Esophagus mucosa (tissue), 1 donor: ENCODE results near the gene MECR. TPM values are rescaled to one million over a fixed set of nuclear protein-coding genes. Genes with fewer than 3 reads are reported as not detected.
A peak's percentile ranks its signal among the peaks of the same experiment; 100 is the strongest.

Experiments used
- ATAC-seq: fragments of 200-7000 bp; cut with Tn5 transposase; one replicate; pipeline ENCODE4 v1.9.1; 2020
- total RNA-seq: library from RNA; stranded (reverse); gene quantifications from one replicate; pipeline ENCODE4 v1.2.4, GENCODE V29; 2023
- donor health status: DM: yes; HTN: yes; CAD: no.

MECR gene, protein sequence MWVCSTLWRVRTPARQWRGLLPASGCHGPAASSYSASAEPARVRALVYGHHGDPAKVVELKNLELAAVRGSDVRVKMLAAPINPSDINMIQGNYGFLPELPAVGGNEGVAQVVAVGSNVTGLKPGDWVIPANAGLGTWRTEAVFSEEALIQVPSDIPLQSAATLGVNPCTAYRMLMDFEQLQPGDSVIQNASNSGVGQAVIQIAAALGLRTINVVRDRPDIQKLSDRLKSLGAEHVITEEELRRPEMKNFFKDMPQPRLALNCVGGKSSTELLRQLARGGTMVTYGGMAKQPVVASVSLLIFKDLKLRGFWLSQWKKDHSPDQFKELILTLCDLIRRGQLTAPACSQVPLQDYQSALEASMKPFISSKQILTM
- total RNA-seq: 21.0 TPM

DNA sequence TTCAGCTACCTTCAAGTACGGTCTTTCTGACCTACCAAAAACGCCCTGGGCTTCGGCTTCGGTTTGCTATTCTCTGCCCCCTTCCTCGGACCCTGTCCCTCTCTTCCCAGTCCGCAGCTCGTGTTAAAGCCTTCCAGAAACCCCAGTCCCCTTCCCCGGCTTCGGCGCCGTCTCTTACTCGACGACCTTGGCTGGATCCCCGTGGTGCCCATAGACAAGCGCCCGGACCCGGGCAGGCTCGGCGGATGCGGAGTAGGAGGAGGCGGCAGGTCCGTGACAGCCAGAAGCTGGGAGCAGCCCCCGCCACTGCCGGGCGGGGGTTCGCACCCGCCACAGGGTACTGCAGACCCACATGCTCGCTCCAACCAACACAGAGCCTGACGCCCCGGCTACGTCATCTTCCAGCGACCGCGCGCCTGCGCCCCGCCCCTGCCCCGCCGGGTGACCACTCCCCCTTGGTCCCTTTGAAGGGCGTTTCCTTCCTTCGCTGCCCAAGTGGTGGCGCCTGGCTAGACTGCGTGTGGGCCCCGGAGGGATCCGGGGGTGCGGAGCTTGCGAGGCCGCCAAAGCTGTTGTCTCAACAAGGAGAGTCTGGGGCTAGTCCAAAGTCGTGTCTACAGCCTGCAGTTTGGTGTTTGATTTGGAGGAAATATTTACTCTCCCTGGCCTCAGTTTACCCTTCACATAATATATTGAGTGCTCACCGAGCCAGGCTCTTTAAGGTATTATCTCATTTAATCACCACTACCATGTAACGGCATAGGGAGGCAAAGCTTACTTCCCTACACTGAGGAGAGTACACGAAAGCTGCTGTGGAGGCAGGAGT is at the start of gene MECR:
MECR (minus strand) TSS at position 382 of the 826 bp plus-strand sequence; CDS start at position 354, 28 bp downstream.
- peak; percentile 95 for ATAC-seq

DNA sequence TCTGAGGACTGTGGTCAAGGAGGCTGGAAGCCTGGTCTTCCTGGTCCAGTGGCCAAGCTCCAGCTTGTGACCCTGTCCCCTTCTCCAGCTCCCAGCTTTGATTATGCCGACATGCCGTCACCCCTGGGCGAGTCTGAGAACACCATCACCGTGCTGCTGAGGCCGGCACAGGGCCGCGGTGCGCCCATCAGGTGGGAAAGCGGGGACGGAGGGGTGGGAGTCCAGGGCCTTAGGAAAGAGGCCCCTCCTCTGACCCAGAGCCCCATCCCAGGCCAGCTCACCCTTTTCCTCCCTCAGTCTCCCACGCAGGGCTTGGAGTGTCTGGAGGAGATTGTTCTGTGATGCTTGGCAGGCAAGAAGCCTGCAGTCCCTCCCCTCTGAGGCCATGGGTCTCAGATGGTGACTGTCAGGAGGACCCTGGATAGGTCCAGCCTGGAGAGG is 49.2 kb upstream of the MECR start:
- no peak for ATAC-seq

DNA sequence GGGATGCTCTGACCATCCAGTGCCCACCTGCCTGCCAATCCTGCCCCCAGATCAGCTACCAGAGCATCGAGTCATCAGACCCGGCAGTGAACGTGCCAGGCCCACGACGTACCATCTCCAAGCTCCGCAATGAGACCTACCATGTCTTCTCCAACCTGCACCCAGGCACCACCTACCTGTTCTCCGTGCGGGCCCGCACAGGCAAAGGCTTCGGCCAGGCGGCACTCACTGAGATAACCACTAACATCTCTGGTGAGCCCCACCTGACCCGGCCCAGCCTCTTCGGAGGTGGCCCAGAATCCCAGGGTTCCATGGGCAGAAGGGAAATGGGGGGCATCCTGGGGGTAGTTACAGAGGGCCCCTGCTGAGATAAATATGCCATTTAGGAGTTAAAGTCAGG is 48.7 kb upstream of the MECR start:
- ATAC-seq: no peak

DNA sequence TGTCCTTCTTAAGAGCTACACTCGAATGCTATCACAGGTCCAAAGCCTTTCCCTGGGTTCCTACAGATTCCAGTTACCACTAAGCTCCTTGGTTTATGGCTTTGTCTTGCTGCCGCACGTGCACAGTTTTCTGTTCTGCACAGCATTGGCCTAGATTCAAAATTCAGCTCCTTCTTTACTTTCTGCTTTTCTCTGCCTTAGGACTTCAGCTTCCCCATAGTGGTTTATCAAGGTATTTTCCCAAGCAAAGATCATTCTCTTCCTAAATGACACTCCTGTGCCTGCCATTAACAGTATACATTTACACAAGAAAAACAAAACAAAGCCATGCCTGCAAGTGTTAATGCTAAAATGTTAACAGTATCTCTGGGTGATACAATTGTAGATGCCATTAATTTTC is 47.4 kb upstream of the MECR start:
- ATAC-seq: no peak

DNA sequence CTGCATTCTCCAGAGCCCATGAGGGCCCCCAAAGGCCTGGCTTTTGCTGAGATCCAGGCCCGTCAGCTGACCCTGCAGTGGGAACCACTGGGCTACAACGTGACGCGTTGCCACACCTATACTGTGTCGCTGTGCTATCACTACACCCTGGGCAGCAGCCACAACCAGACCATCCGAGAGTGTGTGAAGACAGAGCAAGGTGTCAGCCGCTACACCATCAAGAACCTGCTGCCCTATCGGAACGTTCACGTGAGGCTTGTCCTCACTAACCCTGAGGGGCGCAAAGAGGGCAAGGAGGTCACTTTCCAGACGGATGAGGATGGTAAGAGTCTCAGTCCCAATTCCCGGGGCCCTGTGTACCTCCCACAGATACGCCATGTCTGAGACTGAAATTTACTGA is 44.7 kb upstream of the MECR start:
- no peak for ATAC-seq

DNA sequence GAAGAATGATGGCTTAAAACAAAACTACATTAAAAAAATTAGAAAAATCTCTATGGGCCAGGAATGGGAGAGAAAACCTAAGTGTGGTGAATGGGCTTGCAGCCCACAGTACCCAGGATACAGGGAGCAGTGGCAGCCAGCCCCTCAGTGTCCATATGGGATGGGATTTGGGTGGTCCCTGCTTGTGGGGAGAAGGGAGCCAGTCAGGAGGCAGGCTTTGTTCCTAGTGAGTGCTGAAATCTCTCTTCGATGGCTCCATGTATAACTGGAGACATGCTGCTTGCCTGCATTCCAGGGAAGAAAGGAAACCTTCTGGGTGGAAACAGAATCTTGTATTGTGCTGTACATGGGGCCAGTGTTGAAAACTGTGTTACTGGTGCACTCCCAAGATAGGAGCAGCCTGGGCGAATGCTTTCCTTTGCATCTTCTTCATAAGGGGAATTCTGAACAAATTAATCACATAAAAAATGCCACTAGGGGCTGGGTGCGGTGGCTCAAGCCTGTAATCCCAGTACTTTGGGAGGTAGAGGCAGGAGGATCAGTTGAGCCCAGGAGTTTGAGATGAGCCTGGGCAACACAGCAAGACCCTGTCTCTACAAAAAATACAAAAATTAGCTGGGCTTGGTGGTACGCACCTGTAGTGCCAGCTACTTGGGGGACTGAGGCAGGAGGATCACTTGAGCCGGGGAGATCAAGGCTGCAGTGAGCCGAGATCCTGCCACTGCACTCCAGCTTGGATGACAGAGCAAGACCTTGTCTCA is 41.6 kb upstream of the MECR start:
- no peak for ATAC-seq

DNA sequence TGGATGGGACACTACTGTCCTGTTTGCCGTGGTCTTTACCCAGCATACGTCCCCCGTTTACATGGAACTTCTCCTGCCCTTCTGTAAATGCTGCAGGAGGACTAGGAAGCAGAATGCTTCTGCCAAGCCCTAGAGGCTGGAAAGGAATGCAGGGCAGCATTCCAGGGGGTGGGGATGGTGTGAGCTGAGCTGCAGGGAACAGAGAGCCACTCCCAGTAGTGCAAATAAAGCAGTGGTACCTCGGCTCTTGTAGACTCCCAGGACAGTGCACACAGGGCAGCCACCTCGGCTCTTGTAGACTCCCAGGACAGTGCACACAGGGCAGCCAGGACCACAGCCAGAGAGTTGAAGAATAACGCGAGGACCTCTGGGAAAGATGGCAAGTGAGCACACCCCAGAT is 41.0 kb upstream of the MECR start:
- ATAC-seq: peak; percentile 84

DNA sequence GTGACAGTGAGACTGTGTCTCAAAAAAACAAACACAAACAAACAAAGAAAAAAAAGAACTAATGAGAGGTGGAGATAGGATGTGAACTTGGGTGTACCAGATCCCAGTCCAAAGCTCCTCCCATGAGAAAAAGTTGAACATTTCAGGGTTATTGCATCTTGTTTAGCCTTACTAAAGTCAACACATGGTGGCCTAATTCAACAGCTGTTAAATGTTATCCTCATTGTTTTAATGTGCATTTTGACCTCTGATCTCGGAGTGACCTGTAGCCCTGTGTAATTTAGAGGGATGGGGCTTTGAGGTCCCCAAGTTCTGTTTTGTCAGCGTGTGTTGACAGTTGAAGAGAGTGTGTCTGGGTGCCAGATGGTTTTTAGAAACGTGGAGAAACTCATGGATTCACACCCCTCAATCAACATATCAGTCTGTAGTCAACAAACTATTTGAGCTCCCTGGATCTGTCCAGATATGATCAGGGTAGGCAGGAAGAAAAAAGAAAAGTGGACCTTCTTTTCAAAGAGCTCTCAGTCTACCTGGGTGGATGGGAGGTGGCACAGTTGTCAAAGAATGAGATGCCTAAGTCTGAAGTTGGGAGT is 40.3 kb upstream of the MECR start:
- ATAC-seq: no peak

DNA sequence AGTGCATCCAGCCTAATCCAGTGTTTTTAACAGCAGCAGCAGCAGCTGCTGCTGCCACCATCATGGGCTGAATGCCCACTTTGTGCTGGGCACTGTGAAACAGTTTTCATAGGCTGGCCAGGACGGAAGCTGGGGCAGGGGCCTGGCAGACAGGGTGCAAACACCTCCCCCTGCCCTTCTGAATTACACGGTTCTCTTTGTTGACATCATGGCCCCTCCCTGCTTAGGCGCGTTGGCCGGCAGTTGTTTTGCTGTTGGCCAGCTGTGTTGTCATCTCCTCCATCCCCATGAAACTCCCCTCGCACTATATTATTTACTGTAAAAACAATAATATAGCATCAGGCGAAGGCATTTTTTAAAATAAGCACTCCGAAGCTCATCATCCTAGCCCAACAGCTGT is 38.6 kb upstream of the MECR start:
- no peak for ATAC-seq

DNA sequence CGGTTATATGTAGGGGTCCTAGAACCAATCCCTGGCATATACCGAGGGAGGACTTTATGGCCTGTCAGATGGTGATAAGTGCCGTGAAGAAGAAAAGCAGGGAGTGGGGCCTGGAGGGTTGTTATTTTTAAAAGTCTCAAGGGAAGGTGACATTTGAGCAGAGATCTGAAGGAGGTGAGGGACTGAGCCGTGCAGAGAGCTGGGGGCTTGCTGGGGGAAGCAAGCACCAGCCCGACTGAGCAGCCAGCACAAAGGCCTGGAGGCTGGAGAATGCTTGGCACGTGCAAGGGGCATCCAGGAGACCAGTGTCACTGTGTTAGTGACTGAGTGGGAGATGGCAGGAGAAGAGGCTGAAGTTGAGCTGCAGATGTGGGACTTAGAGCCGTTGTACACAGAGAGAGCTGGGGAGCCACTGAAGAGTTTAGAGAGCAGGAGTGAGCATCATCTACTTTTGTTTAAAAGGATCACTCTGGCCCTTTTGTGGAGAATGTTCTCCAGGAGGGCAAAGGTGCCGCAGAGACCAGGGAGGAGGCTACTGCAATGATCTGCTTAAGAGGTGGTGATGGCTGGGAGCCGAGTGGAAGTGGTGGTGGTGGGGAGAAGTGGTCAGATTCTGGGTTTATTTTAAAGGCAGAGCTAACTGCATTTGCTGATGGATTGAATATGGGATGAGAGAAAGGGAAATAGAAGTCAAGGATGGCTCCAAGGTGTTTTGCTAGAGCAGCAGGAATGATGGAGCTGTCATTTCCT is 36.8 kb upstream of the MECR start:
- no peak for ATAC-seq

DNA sequence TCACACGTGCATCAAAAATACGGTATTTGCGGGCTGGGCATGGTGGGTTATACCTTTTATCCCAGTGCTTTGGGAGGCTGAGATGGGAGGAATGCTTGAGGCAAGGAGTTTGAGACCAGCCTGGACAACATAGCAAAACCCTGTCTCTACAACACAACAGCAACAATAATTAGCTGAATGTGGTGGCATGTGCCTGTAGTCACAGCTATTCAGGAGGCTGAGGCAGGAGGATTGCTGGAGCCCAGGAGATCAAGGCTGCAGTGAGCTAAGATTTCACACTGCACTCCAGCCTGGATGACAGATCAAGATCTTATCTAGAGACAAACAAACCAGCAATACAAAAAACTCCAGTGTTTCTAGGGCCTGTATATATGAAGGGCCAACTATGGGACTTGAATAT is 36.2 kb upstream of the MECR start:
- no peak for ATAC-seq

DNA sequence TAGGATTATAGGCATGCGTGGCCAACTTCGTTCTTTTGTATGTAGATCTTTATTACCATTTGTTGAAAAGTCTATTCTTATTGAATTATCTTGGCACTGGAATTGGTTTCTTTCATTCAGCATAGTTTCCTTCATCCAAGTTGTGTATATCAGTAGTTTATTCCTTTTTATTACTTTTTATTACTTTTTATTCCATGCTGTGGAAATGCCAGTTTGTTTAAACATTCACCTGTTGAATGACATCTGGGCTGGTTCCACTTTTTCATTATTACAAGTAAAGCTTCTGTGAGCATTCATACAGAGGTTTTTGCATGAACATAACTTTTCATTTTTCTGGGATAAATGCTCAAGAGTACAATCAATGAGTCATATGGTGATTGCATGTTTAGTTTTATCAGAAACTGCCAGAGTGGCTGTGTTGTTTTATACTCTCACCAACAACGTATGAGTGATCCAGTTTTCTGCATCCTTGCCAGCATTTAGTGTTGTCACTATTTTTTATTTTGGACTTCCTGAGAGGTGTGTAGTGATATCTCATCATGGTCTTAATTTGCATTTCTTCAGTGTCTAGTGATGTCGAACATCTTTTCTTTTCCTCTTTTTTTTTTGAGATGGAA is 34.1 kb upstream of the MECR start:
- ATAC-seq: no peak

DNA sequence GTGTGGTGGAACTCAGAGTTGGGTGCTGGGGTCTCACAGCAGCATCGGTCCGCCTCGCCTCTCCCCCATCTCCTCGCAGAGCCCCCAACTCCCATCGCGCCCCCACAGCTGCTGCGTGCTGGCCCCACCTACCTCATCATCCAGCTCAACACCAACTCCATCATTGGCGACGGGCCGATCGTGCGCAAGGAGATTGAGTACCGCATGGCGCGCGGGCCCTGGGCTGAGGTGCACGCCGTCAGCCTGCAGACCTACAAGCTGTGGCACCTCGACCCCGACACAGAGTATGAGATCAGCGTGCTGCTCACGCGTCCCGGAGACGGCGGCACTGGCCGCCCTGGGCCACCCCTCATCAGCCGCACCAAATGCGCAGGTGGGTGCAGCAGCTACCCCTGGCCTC is 29.8 kb upstream of the MECR start:
- ATAC-seq: no peak

DNA sequence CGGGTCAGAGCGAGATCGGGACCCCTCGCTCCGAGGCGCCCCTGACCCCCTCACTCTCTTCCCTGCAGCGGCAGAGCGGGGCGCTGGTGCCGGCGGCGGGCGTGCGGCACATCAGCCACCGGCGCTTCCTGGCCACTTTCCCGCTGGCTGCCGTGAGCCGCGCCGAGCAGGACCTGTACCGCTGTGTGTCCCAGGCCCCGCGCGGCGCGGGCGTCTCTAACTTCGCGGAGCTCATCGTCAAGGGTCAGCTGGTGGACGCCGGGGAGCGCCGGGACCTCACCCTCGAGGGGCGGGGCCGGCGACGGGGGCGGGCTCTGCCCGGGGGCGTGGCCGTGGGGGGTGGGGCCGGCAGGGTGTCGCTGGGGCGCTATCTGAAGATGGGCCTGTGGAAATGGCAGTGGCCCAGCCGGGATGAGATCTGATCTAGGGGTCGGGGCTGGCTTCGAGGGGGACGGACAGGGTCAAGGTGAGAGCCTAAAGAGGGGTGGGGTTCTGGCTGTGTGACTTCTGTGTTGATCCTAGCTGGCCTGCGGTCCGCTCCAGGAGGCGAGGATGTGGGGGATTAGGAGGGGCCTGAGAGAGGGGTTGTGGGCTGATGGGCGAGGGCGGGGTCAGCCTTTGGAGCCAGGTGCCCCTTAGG is 29.2 kb upstream of the MECR start:
- peak; percentile 71 for ATAC-seq

DNA sequence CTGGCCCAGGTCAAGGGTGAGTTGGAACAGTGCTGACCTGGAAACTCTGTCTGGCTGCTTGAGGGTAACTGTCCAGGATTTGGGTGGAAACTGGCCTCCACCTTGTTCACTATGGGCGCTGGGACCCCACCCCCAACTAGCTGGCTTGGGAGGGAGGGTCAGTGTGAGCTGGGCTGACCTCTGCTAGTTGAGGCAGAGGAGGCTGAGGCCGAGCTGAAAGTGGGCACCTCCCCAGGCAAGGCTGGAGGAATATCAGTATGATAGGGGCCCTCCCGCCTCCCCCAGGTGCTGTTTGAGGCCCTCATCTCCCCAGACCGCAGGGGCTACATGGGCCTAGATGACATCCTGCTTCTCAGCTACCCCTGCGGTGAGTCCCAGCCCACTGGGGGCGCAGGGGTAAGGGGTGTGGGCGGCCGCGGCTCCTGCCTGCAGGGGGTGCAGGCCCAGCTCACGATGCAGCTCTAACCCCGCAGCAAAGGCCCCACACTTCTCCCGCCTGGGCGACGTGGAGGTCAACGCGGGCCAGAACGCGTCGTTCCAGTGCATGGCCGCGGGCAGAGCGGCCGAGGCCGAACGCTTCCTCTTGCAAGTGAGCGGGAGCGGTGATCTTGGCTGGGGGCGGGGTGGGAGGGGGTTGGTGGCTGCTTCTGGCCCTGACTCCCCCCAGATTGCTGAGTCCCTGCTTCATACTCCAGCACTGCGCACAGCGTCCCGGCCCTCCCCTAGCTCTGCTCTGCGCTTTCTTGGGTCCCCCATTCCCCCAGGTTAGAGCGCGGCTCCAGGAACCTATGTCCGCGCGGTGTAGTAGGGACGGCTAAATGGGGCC is 28.5 kb upstream of the MECR start:
- peak; percentile 27 for ATAC-seq

DNA sequence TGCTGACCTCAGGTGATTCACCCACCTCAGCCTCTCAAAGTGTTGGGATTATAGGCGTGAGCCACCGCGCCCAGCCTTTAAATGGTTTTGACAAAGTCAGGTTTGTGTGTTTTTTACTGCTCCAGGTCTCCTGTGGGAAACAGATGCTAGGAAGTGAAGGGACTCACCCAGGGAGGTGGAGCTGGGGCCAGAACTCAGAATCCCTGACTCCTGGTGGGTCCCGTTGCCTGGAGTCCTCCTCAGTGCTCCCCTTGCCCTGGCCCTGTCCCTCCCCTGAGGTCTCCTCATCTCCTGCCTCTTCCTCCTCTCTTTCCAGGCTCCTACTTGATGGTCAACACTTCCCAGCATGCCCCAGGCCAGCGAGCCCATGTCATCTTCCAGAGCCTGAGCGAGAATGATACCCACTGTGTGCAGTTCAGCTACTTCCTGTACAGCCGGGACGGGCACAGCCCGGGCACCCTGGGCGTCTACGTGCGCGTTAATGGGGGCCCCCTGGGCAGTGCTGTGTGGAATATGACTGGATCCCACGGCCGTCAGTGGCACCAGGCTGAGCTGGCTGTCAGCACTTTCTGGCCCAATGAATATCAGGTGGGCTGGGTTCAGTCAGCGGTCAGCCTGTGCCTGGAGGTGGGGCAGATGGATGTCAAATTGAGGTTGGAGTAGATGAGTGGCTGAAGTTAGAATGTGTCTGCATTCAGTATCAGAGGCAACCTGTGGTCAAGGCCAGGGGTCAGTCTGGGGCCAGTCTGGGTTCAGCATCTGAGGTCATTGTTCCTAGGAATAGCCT is 27.6 kb upstream of the MECR start:
- ATAC-seq: no peak

DNA sequence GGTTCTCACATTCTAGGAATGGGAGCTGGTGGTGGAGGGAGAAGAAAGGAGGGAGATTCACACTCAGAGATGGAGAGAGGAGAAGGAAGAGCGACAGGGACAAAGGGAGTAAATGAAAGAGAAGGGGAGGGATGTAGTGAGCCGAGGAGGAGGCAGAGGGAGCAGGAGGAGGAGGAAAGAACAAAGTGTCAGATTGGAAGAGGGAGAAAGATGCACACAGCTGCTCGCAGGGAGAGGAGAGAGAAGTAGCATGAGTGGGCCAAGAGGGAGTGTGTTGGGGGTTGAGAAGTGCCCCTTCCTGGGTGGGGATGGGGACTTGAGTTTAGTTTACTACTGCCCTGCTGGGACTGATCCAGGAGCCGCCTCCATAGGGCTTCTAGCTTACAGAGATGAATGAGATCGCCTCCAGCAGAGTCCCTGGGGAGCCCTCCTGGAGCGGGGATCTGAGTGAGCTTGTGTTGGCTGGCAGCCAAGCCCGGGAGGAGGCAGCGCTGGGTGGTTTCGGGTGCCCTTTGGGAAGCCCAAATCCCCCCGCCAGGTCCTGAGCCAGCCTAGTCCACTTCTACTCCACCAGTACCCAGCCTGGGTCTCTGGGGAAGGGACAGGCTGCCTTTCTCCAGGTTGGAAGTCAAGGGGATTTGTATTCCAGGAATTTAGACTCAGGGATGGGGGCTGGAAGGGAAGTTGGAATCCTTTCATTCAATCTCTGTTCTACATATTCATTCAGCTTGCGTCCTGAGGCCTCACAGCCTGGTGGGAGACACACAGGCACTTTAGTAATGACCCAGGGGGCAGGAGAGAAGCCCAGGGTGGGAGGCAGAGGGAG is 26.5 kb upstream of the MECR start:
- no peak for ATAC-seq

DNA sequence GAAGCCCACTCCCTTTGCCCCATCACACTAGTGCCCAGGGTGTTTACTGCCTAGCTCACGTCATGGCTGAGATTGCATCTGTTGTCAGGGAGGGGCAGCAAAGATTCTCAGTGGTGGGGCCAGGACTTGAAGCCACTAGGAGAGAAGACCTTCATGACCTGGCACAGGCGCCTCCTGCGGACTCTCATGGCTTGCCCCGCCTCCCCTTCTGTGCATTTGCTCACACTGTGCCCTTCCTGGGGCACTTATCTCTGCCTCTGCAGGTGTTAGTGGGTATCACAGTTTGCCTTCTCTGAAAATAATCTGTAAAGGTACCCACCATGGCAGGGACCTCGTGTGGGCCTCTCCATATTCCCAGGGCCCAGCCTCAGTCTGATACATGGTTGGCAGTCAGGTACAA is 25.7 kb upstream of the MECR start:
- ATAC-seq: no peak
